ENCODE data around the gene CNOT6.
"Not testable (repeated sequence)": the region's sequence is repeated elsewhere in the genome, so short reads cannot be mapped to it uniquely, and the experiment has no call there.

CNOT6 gene

DNA sequence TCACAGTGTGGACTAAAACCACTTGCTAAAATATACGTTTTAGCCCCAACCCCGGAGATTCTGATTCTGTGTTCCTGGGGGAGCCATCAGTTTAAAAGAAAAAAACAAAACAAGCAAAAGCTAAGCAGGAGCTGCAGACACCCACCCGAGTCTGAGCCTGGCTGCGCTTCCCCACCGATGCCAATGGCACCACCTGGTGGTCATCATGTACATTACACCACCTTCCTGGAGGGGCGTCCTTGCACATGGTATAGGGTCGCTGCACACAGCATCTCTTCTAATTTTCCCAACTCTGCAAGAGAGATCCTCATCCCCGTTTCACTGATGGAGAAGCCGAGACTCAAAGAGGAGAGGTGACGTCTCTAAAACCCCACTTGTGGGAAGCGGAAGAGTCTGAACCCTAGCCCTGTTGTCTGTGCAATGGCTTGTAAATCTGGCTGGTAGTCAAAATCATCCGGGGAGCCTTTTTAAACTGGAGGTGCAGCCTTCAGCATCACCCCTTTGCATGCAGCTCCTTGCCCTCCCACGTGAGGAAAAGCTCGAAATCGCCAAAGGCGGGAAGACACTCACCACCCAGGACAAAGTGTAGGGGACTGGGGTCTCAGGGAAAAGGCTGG lies 23.1 kb upstream of the CNOT6 start:
- Histone ChIP-seq H3K9me2 (replicated peaks; ENCODE audit: insufficient read depth, low read length) (no peaks in the 10 kb centered on the region), H3K9ac (ENCODE audit: low read length) (no peak overlapping the region), H3F3A (ENCODE audit: insufficient read depth) (no peaks in the 10 kb centered on the region), H3K36me3 (ENCODE audit: low read length) (no peaks in the 10 kb centered on the region), H3K27me3 (ENCODE audit: low read length) (no peaks in the 10 kb centered on the region), H4K20me1 (ENCODE audit: low read depth, low read length) (no peaks in the 10 kb centered on the region), H3K9me3 (ENCODE audit: insufficient read depth, low read length) (no peaks in the 10 kb centered on the region), H3K4me2 (ENCODE audit: low read depth, low read length, poor library complexity, severe bottlenecking) (no peak overlapping the region), H3K27ac (ENCODE audit: low read depth, low read length) (no peak overlapping the region), H2AFZ (ENCODE audit: low read depth, low read length, severe bottlenecking) (no peak overlapping the region), H3K79me2 (ENCODE audit: insufficient read depth, low read length) (no peaks in the 10 kb centered on the region), H3K4me3 (ENCODE audit: insufficient read depth, low read length, poor library complexity, severe bottlenecking) (no peak overlapping the region)
- TF ChIP-seq EZH2phosphoT487 (conservative IDR thresholded peaks at IDR 0.05; ENCODE audit: low read length): no peak
- TF ChIP-seq, protein P1, sequence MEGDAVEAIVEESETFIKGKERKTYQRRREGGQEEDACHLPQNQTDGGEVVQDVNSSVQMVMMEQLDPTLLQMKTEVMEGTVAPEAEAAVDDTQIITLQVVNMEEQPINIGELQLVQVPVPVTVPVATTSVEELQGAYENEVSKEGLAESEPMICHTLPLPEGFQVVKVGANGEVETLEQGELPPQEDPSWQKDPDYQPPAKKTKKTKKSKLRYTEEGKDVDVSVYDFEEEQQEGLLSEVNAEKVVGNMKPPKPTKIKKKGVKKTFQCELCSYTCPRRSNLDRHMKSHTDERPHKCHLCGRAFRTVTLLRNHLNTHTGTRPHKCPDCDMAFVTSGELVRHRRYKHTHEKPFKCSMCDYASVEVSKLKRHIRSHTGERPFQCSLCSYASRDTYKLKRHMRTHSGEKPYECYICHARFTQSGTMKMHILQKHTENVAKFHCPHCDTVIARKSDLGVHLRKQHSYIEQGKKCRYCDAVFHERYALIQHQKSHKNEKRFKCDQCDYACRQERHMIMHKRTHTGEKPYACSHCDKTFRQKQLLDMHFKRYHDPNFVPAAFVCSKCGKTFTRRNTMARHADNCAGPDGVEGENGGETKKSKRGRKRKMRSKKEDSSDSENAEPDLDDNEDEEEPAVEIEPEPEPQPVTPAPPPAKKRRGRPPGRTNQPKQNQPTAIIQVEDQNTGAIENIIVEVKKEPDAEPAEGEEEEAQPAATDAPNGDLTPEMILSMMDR (IDR thresholded peaks at IDR 0.05; ENCODE audit: insufficient read depth, low read length, poor library complexity, severe bottlenecking): peak; percentile 83

- Histone ChIP-seq H3K9me2 (replicated peaks; ENCODE audit: insufficient read depth, low read length) (no peaks in the 10 kb centered on the region), H3K4me2 (ENCODE audit: low read depth, low read length, poor library complexity, severe bottlenecking) (no peak overlapping the region), H4K20me1 (ENCODE audit: low read depth, low read length) (no peaks in the 10 kb centered on the region), H3K4me3 (ENCODE audit: insufficient read depth, low read length, poor library complexity, severe bottlenecking) (no peak overlapping the region), H3K27ac (ENCODE audit: low read depth, low read length) (no peak overlapping the region), H3K9ac (ENCODE audit: low read length) (no peak overlapping the region), H3K36me3 (ENCODE audit: low read length) (no peaks in the 10 kb centered on the region), H3K27me3 (ENCODE audit: low read length) (no peaks in the 10 kb centered on the region), H2AFZ (ENCODE audit: low read depth, low read length, severe bottlenecking) (no peak overlapping the region), H3K9me3 (ENCODE audit: insufficient read depth, low read length) (no peaks in the 10 kb centered on the region), H3F3A (ENCODE audit: insufficient read depth) (no peaks in the 10 kb centered on the region), H3K79me2 (ENCODE audit: insufficient read depth, low read length) (no peaks in the 10 kb centered on the region)
- no peak for TF ChIP-seq EZH2phosphoT487 (conservative IDR thresholded peaks at IDR 0.05; ENCODE audit: low read length)
Observed at GRCh38 chr5:180471866-180472265, 22.3 kb upstream of the CNOT6 start.

DNA sequence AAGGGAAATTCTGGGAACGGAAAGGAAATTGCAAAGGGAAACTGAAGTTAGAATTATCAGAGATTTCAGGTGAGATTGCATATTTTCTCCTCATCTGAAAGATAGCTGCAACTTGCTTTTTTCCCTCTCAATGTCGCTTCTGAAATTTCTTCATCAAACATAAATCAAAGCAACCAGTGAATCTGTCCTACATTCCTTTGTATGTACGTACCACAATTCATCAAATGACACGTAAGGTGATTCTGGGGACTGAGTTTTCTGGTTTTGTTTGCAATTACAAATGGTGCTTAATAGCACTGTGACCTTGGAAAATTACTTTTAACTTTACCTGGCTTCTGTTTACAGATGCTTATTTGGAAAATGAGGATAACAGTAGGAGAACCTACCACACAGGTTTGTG lies 21.9 kb upstream of the CNOT6 start:
- no peak overlapping the region for H3K9ac ChIP-seq (ENCODE audit: low read length)
- H3K9me2 ChIP-seq (replicated peaks; ENCODE audit: insufficient read depth, low read length): no peaks in the 10 kb centered on the region
- no peaks in the 10 kb centered on the region for H4K20me1 ChIP-seq (ENCODE audit: low read depth, low read length)
- H3K4me3 ChIP-seq (ENCODE audit: insufficient read depth, low read length, poor library complexity, severe bottlenecking): no peak overlapping the region
- H3K79me2 ChIP-seq (ENCODE audit: insufficient read depth, low read length): no peaks in the 10 kb centered on the region
- no peaks in the 10 kb centered on the region for H3K27me3 ChIP-seq (ENCODE audit: low read length)
- H3F3A ChIP-seq (ENCODE audit: insufficient read depth): no peaks in the 10 kb centered on the region
- H2AFZ ChIP-seq (ENCODE audit: low read depth, low read length, severe bottlenecking): no peak overlapping the region
- no peak overlapping the region for H3K4me2 ChIP-seq (ENCODE audit: low read depth, low read length, poor library complexity, severe bottlenecking)
- no peaks in the 10 kb centered on the region for H3K9me3 ChIP-seq (ENCODE audit: insufficient read depth, low read length)
- no peak overlapping the region for H3K27ac ChIP-seq (ENCODE audit: low read depth, low read length)
- H3K36me3 ChIP-seq (ENCODE audit: low read length): no peaks in the 10 kb centered on the region
- no peak for TF ChIP-seq EZH2phosphoT487 (conservative IDR thresholded peaks at IDR 0.05; ENCODE audit: low read length)
- TF ChIP-seq, protein P1 (IDR thresholded peaks at IDR 0.05; ENCODE audit: insufficient read depth, low read length, poor library complexity, severe bottlenecking): no peak

GRCh38 chr5:180473386-180473785 lies 20.8 kb upstream of the CNOT6 start:
- not testable (repeated sequence) for H3K9ac ChIP-seq (ENCODE audit: low read length); H3F3A ChIP-seq (ENCODE audit: insufficient read depth); H3K27me3 ChIP-seq (ENCODE audit: low read length); H3K79me2 ChIP-seq (ENCODE audit: insufficient read depth, low read length); H3K9me2 ChIP-seq (replicated peaks; ENCODE audit: insufficient read depth, low read length); H3K27ac ChIP-seq (ENCODE audit: low read depth, low read length); H3K9me3 ChIP-seq (ENCODE audit: insufficient read depth, low read length); H3K4me2 ChIP-seq (ENCODE audit: low read depth, low read length, poor library complexity, severe bottlenecking); H4K20me1 ChIP-seq (ENCODE audit: low read depth, low read length); H3K36me3 ChIP-seq (ENCODE audit: low read length); H3K4me3 ChIP-seq (ENCODE audit: insufficient read depth, low read length, poor library complexity, severe bottlenecking); H2AFZ ChIP-seq (ENCODE audit: low read depth, low read length, severe bottlenecking)
